ENCODE data around the gene NOTUM.

NOTUM gene

DNA sequence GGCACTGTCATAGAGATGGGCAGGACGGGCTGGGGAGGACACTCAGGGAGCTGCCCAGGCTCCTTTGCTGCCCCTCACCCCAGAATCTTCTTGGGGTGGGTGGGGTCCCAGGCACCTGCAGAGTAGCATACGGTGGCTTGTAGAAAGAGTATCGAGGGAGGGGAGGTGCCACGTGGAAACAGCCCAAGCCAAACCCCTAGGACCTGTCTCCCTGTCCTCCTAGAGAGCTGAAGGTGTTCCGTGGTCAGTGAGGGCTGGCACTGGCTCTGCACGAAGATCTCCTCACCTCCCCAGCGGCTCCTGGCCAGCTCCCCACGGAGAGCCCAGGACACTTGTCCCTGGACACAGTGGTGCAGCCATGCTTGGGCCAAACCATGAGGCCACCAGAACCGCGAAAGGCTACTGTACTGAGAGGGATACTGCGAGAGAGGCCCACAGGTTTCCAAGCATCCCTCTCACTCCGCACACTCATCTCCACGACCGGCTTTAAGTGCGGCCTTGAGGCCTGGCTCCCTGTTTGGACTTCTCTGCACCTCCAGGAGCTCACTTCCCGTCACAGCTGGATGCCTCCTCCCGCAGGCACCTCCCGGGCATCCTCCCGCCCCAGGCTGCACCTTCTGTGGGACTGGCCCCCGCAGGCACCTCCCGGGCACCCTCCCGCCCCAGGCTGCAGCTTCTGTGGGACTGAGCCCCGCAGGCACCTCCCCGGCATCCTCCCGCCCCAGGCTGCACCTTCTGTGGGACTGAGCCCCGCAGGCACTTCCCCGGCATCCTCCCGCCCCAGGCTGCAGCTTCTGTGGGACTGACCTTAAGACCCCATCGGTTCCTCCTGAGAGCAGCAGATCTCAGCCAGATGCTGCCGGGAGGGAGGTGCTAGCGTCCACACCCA lies 31.5 kb downstream of the NOTUM start:
- TF ChIP-seq, protein P1, sequence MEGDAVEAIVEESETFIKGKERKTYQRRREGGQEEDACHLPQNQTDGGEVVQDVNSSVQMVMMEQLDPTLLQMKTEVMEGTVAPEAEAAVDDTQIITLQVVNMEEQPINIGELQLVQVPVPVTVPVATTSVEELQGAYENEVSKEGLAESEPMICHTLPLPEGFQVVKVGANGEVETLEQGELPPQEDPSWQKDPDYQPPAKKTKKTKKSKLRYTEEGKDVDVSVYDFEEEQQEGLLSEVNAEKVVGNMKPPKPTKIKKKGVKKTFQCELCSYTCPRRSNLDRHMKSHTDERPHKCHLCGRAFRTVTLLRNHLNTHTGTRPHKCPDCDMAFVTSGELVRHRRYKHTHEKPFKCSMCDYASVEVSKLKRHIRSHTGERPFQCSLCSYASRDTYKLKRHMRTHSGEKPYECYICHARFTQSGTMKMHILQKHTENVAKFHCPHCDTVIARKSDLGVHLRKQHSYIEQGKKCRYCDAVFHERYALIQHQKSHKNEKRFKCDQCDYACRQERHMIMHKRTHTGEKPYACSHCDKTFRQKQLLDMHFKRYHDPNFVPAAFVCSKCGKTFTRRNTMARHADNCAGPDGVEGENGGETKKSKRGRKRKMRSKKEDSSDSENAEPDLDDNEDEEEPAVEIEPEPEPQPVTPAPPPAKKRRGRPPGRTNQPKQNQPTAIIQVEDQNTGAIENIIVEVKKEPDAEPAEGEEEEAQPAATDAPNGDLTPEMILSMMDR (IDR thresholded peaks at IDR 0.05; ENCODE audit: borderline replicate concordance, control extremely low read depth, extremely low read depth, insufficient read depth, missing control alignments): no peak
- in situ Hi-C loops (cut with MboI; ENCODE audit: low sequenced_read_pairs, unreplicated experiment): no loop called here
- no peak for DNase-seq (ENCODE audit: low spot score)

DNA sequence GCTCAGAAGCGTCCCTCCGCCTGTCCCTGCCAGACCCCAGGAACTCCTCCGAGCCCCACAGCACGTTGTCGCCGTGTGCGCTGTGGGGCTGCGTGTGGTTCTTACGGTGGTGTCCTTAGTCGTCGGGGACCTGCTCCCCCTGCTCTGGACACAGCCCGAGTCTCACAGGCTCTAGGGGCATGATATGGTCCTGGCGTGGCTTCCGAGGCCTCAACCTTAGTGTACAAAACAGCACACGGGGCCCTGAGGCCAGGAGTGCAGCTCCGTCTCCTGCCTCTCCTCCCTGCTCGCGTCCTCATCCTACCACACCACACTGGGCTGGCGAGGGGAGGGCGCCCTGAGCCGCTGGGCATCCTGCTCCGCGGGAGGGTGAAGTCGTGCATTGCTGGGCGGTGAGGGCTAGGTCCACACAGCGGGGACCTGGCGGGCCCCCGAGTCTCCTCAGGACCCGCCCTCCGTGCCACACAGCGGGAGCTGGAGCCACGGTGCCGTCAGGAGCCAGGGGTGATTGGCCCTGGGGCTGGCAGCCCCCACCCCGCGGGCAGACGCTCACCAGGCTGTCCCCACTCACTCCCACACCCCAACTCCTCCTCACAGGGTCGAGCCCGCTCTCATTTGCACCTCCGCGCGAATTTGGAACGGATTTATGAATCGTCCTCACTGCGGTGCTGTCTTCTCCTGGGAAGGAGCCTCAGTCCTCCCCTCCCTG lies 32.3 kb downstream of the NOTUM start:
- in situ Hi-C loops (cut with MboI; ENCODE audit: low sequenced_read_pairs, unreplicated experiment): no loop called here

DNA sequence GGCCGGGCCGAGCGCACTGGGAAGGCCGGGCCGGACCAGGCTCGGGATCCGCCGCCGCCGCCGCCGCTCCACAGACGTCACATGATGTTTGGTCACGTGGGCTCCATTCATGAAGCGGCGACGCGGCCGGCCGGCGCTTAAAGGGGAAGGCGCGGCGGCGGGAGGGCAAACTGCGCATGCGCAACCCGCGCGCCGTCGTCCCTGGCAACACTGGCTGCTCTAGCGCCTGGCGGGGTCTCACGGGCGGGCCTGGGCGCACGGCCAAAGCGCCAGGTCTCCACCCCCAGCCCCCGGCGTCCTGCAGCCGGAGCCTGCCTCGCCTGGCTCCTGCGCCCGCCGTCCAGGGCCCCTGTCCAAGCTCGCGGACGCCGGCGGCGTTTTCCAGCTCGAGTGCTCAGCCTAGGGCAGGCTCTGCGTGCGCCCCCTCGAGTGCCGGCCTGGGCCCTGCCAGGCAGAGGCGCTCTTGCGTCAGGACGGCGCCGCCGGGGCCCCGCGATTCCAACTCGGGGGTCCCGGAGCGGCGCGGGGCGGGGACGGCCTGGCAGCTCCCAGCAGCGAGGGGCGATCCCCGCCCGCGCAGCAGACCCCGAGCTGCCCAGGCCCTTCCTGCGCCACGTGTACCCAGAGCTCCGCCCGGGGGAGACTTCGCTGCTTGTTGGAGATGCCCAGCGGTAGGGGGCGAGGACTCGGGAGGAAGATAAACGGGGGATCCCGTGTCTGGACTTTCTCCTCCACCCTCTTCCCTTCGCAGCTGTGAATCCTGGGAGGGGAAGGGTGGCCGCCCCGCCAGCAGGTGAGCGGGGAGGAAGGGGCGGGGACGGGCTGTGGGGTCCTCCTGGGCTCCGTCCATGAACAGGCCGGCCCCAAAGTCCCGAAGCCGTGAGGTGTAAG lies 33.1 kb downstream of the NOTUM start, which contains the start of gene MAFG:
Gene MAFG (minus strand): TSS at position 83 of the 891 bp plus-strand sequence. CDS start 4,550 bp downstream, outside the sequence.
- in situ Hi-C loops (cut with MboI; ENCODE audit: low sequenced_read_pairs, unreplicated experiment): no loop called here
- TF ChIP-seq, protein P1 (IDR thresholded peaks at IDR 0.05; ENCODE audit: borderline replicate concordance, control extremely low read depth, extremely low read depth, insufficient read depth, missing control alignments): peak; percentile 69
- DNase-seq (ENCODE audit: low spot score): peak; percentile 99

More for the DNA sequence above, 32.3 kb downstream of the NOTUM start:
- TF ChIP-seq, protein P1 (IDR thresholded peaks at IDR 0.05; ENCODE audit: borderline replicate concordance, control extremely low read depth, extremely low read depth, insufficient read depth, missing control alignments): no peak
- DNase-seq (ENCODE audit: low spot score): peak; percentile 52

DNA sequence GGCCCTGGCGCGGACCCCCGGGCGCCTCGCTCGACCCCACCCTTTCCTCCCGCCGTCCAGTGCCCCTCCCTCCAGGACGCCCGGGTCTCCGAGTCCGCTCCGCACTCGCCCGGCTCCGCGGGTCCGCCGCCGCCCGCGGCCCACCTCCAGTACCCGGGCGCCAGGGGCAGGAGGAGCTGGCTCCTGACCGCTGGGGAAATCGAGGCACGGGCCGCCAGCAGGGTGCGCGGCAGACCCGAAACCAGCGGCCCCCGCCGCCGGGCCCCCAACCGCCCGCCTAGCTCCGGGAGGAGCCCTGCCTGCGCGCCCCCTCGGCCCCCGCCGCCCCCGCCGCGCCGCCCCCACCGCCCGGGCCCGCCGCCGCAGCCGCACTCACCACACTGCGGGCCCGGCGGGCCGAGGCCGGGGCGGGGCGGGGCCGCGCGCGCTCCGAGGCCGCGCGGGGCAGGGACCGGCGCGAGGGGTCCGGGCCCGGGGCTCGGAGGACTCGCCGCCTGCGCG lies 33.8 kb downstream of the NOTUM start:
- in situ Hi-C loops (cut with MboI; ENCODE audit: low sequenced_read_pairs, unreplicated experiment): no loop called here
- TF ChIP-seq, protein P1 (IDR thresholded peaks at IDR 0.05; ENCODE audit: borderline replicate concordance, control extremely low read depth, extremely low read depth, insufficient read depth, missing control alignments): no peak
- DNase-seq (ENCODE audit: low spot score): peak; percentile 54

DNA sequence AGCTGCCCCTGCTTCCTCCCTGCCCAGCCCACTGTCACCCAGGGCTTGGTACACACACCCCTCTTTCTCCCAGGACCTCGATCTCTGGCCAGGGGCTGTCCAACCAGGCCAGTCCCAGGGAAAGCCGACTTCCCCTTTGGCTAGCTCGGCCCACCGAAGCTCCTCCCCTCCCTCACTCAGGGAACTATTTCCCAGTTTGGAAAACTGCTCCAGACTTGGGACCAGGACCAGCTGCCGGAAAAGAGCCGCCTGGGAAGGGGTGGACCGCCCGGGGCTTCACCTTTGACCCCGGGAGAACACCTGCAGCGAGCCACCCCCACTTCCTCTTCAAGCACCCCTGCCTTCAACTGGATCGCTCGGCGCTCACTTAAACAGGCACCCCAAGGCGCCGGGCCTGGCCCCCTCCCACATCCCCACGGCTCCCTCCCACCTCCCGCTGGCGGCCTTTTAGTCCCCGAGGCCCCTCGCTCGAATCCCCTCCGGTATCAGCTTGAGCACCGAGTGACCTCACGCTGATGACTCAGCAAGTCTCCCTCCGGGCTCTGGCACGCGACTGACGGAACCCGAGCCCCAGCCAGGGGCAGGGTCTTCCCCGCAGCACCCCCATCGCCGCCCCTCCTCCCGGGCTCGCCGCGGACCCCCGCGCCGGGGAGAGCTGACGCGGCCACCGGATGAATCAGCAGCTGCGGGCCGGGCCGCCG lies 34.4 kb downstream of the NOTUM start:
- TF ChIP-seq, protein P1 (IDR thresholded peaks at IDR 0.05; ENCODE audit: borderline replicate concordance, control extremely low read depth, extremely low read depth, insufficient read depth, missing control alignments): no peak
- in situ Hi-C loops (cut with MboI; ENCODE audit: low sequenced_read_pairs, unreplicated experiment): no loop called here
- peak; percentile 81 for DNase-seq (ENCODE audit: low spot score)

All from GM13976 (cell line).